ENCODE measurements around the gene MYCL. TPM values are rescaled to one million over a fixed set of nuclear protein-coding genes. Genes with fewer than 3 reads are reported as not detected.

The MYCL gene
- total and polyA plus RNA-seq, 2 of the 8 experiments (the other 6 are each of a cell fraction or from before 2014, with no cell fraction given), result 20.3 to 28.8 TPM

- H2BK20ac ChIP-seq (ENCODE audit: low read length), result no peak overlapping the region
- no peak overlapping the region for H3K27ac ChIP-seq (ENCODE audit: low read depth, low read length)
- peaks cover 3 to 12% (median 10%) of the 10 kb centered on the region in 4 experiments; a peak in 6 of 7 replicates for H3K27me3 ChIP-seq (replicated peaks in 1 of 4; ENCODE audit: control insufficient read depth in 3 of 4, extremely low read depth in 1 of 4, insufficient read depth in 3 of 4, low read length in 3 of 4)
- peak overlapping the region; percentile 81 to 89 (median 84) for H3K4me3 ChIP-seq (ENCODE audit: extremely low read depth in 1 of 4, insufficient read depth in 2 of 4, low read depth in 3 of 4, low read length in 4 of 4)
- no peak overlapping the region for H3K23ac ChIP-seq (ENCODE audit: insufficient read length)
- no peaks in the 10 kb centered on the region for H4K20me1 ChIP-seq (replicated peaks in 1 of 2; ENCODE audit: control insufficient read depth in 1 of 2, insufficient read depth in 2 of 2, low read length in 2 of 2)
- no peaks in the 10 kb centered on the region for H3K9me3 ChIP-seq (ENCODE audit: insufficient read depth in 2 of 2, low read depth in 1 of 2, low read length in 1 of 2)
- ChIA-PET CTCF (ENCODE audit: partially characterized antibody) (interaction anchor here (0.6 to 17.0 kb wide), 8 partner anchors 8 to 314 kb away, joined by 3 to 184 read pairs (median 4); no protein-coding TSS in a partner anchor), POLR2A (ENCODE audit: partially characterized antibody) (interaction anchor here (0.8 to 4.8 kb wide), 15 partner anchors 11 to 198 kb away, joined by 3 to 43 read pairs (median 4); partner anchors contain the start of genes CAP1 and TRIT1)
- 63% methylated on average over 8 of the region's 8 CpGs; no CpG with 5 or more reads in 1 of the 2 experiments for WGBS, 2 experiments (ENCODE audit: extremely low coverage in 1 of 2, insufficient coverage in 1 of 2, insufficient read length in 1 of 2, insufficient replicate concordance in 2 of 2, low coverage in 1 of 2, low lambda C conversion rate in 2 of 2, missing lambda C conversion rate in 1 of 2)
- no peak overlapping the region for H3K56ac ChIP-seq (replicated peaks; ENCODE audit: insufficient read length, low read depth, low read length)
- H3K79me2 ChIP-seq (ENCODE audit: control insufficient read depth in 1 of 2, insufficient read depth in 2 of 2, low read length in 2 of 2), result peaks cover 0 to 14% of the 10 kb centered on the region in 2 experiments; a peak in 1 of 4 replicates
- no peak overlapping the region for H2BK15ac ChIP-seq (ENCODE audit: low read length)
- H2AFZ ChIP-seq (ENCODE audit: low read length), result no peak overlapping the region
- TF ChIP-seq KDM1A (IDR thresholded peaks at IDR 0.05; ENCODE audit: borderline replicate concordance, low read length) (peak; percentile 75; the same call in 1 of the 2 replicates), CEBPB (IDR thresholded peaks at IDR 0.05; ENCODE audit: low read depth, low read length) (no peak)
- peak overlapping the region; percentile 82; the same call in 1 of the 2 replicates for H2BK12ac ChIP-seq (ENCODE audit: low read depth, low read length)
- H3K4me2 ChIP-seq (ENCODE audit: insufficient read depth in 1 of 2, low read depth in 2 of 2, low read length in 2 of 2), result peak overlapping the region; percentile 78 to 90
- no peak overlapping the region for H4K8ac ChIP-seq (ENCODE audit: extremely low read depth, insufficient read depth, low read length)
- 0 out of 2 replicates have a peak overlapping the region, but pooled peaks have one; percentile 29 for H2BK5ac ChIP-seq (ENCODE audit: low read depth, low read length)
- H3K4me1 ChIP-seq (replicated peaks in 1 of 4; ENCODE audit: control insufficient read depth in 3 of 4, insufficient read depth in 4 of 4, low read length in 3 of 4), result peaks cover 14 to 36% (median 20%) of the 10 kb centered on the region in 4 experiments; a peak in 6 of 7 replicates
- peak overlapping the region in 3 of 4 experiments; percentile 5 to 25 (median 16); a peak in 3 of 7 replicates for H3K9ac ChIP-seq (replicated peaks in 1 of 4; ENCODE audit: extremely low read depth in 1 of 4, low read depth in 3 of 4, low read length in 3 of 4)
- H3K4ac ChIP-seq (replicated peaks; ENCODE audit: insufficient read length, low read depth, low read length), result peak overlapping the region; percentile 82
- DNase-seq (ENCODE audit: low read depth in 1 of 2, low spot score in 2 of 2), result no peak
- H4K5ac ChIP-seq (ENCODE audit: insufficient read length, low read depth, low read length), result no peak overlapping the region
- H3K23me2 ChIP-seq (ENCODE audit: low read depth, low read length), result peaks cover 21% of the 10 kb centered on the region
- no peak overlapping the region for H3K14ac ChIP-seq (ENCODE audit: insufficient read length)
- peak overlapping the region; percentile 82 for H2BK120ac ChIP-seq (replicated peaks; ENCODE audit: low read depth, low read length)
- H4K91ac ChIP-seq (replicated peaks; ENCODE audit: insufficient read length, low read length), result peak overlapping the region; percentile 67
- H3K79me1 ChIP-seq (ENCODE audit: low read depth, low read length), result no peaks in the 10 kb centered on the region
- H2AK5ac ChIP-seq (ENCODE audit: low read depth, low read length), result peak overlapping the region; percentile 65
- H3K18ac ChIP-seq (ENCODE audit: extremely low read depth, low read length), result no peak overlapping the region; the same call in 1 of the 2 replicates
- no peak for FAIRE-seq
- H3K36me3 ChIP-seq (ENCODE audit: control insufficient read depth in 2 of 4, insufficient read depth in 4 of 4, low read length in 3 of 4), result peaks cover 0 to 9% (median 0%) of the 10 kb centered on the region in 4 experiments; a peak in 1 of 8 replicates
Measured at GRCh38 chr1:39899611-39900538, 1.8 kb downstream of the MYCL start.

All from H1 (cell line).